GM19372 (cell line): ENCODE measurements around the gene FBXL16.
"Not testable (repeated sequence)": the region's sequence is repeated elsewhere in the genome, so short reads cannot be mapped to it uniquely, and the experiment has no call there.

Experiments used
- ATAC-seq: cut with Tn5 transposase; IDR thresholded peaks from one replicate; pipeline ENCODE4 v1.9.1; 2021; ENCODE audit warnings: mild to moderate bottlenecking, low read depth, moderate library complexity; ENCODE audit not compliant: unreplicated experiment

The FBXL16 gene

GRCh38 chr16:724188-725040 is 18.8 kb upstream of the FBXL16 start:
- no peak for ATAC-seq

- ATAC-seq: no peak
These were observed 18.1 kb upstream of the FBXL16 start for GRCh38 chr16:723695-724094.

DNA sequence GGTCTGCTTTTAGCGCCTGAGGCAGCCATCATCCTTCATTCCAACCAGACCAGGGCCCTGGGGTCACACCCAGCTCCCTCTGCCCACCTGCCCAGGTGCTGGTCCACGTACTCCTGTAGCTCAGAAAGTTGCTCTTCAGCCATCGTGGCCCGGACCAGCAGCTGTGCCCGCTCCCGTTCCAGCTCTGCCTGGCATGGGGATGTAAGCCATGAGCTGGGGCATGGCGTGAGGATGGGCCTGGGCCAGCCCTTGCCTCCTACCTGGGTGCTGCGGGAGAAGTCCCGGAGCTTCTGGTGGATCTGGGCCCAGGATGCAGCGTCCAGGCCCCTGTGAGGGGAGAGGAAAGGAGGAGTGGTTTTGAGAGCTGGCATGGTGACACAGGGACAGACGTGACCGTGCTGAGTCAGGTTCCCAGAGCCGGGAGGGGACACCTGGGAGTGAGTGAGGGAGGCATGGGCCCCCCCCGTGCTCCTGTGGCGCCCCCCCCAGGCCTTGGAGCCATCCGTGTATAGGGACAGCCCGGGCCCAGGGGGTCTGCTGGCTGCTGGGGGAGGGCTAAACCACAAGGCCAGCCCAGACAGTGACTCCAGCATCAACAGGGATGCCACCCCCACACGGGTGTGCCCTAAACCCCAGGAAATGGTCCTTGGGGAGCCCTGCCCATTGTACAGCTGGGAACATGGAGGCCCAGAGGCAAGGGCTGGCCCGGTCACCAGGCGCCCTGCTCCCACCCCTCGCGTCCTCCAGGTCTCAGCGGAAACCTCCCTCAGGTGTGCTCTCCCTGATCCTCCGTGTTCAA is 17.4 kb upstream of the FBXL16 start:
- no peak for ATAC-seq

GRCh38 chr16:721765-722540 is 16.4 kb upstream of the FBXL16 start:
- ATAC-seq: no peak

GRCh38 chr16:720990-721764 is 15.6 kb upstream of the FBXL16 start, which contains the start of gene ANTKMT:
TSS of gene ANTKMT (plus strand) at chr16:721146. CDS start at chr16:721275, 129 bp downstream.
- ATAC-seq: peak; percentile 74

DNA sequence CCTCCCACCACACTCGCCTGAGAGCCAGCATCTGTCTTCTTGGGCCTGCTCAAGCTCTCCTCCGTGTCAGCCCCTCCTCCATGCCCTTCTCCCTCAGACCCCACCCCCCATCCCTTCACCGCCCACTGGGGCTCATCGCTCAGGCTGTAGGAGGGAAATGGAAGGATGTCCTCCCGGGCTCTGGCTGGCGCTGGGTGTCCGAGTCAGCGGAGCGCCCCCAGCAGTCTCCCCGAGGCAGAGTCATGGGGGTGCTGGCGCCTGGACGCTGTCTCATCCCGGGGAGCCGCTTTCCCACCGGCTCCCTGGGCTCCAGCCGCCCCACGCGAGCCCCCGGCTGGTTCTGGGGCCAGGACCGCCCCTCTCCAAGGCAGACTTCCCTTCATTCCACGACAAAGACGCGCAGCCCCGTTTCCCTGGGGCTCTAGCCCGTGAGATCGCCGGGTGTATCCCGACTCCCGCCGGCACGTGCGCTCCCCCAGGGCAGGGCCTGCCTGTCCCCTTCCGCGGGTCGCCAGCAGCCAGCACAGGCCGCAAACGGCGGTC is 14.9 kb upstream of the FBXL16 start:
- ATAC-seq: peak; percentile 19

DNA sequence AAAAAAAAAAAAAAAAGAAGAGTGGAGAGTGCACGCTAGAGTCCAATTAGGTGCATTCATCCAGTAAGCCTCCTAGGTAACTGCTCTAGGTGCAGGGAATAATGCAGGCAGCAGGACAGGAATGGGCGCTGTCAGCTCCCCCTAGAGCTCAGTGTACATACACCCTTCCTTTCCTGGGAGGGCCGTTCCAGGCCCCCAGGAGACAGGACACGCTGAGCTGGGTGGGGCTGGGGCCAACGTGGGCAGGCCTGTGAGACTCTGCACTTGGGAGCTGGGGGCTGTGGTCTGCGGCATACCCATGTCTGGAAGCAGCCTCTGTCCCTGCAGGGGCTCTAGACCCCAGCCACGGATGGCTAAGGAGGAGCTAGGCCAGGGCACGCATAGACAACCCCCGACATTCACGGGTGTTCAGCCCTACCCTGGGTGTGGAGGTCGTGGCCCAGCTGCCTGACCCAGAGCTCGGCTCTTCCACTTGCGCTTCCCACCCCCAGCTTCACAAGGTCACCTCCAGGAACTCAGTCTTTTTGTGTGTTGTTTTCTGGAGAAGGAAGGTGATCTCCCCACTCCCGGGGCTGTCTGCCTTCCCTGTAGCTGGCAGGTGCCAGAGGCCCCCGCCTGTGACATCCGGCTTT is 14.3 kb upstream of the FBXL16 start:
- ATAC-seq: no peak

- ATAC-seq: no peak
These were observed 13.3 kb upstream of the FBXL16 start for GRCh38 chr16:718922-719321.

DNA sequence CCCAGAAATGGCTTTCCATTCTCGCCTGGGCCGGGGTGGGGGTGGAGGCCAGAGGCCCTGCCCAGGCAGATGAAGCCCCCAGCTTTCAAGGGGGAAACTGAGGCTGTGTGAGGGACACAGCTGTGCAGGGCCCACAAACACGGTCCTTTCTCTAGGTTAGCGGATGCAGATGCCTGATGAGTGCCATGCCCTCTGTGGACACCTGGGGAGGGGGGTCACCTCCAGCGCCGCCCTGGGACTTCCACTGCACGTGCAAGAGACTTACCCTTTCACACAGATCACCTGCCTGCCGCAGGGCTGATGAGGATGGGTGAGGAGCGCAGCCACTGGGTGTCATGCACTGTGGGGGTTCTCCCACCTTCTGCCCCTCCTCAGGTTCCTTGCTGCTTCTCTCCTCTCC is 12.8 kb upstream of the FBXL16 start:
- ATAC-seq: no peak

DNA sequence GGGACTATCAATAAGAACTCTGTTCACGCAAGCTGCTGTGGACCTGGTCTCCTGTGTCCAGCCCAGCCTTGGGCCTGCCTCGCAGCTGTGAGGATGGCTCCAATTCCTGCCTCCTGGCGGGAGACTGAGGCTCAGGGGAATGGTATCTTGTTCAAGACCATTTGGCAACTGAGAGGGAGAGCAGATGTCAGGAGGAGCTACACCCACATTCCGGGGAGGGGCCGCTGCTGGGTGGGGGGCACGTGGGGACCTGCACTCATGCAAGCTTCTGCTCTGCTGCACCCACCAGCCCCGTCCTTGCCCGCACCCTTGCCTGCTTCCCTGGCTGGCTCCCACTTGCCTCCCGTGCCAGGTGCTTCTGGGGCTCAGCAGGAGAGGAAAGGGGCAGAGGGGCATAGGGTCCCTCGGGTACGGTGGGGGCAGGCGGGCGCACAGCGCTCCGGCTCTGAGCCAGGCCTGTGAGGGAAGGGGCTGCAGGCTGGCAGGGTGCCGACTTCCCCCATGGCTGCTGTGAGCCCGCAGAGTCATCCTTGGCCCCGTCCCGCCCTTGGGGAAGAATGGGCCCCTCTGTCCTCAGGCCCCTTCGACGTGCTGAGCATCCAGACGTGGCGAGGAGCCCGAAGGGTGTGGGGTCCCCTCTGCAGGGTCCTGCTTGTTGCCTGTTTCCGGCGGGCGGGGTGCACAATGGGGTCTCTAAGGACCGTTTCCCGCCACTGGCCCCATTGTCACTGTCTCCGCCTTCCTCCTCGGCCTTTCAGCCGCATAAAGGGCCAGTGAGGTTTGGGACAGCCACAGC is 12.0 kb upstream of the FBXL16 start:
- no peak for ATAC-seq

GRCh38 chr16:716768-717325 is 11.2 kb upstream of the FBXL16 start:
- no peak for ATAC-seq

- ATAC-seq: no peak
These were observed 10.6 kb upstream of the FBXL16 start for GRCh38 chr16:716200-716568.

DNA sequence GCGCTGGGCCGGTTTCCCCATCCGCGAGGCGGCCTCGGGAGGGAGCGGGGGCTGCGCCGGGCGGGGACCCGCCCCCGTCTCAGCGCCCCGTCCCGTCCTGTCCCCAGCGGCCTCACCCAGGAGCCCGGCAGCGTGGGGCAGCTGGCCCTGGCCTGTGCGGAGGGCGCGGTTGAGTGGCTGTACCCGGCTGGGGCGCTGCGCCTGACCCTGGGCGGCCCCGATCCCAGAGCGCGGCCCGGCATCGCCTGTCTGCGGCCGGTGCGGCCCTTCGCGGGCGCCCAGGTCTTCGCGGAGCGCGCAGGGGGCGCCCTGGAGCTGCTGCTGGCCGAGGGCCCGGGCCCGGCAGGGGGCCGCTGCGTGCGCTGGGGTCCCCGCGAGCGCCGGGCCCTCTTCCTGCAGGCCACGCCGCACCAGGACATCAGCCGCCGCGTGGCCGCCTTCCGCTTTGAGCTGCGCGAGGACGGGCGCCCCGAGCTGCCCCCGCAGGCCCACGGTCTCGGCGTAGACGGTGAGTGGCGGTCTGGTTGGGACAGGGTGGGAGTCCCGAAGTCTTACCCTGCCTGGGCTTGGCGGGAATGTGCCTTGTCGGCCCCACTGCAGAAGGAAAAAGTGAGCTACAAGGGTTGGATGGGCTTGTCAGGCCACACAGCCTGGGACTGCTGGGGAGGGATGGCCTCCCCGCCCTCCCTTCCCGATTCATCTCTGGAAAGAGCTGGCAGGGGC is 10.0 kb upstream of the FBXL16 start:
- peak; percentile 16 for ATAC-seq

- peak; percentile 69 for ATAC-seq
These were observed 9.2 kb upstream of the FBXL16 start, which contains the start of gene METRN for GRCh38 chr16:714558-715476. TSS of gene METRN (plus strand) at chr16:715118. CDS start at chr16:715290, 172 bp downstream.

- no peak for ATAC-seq
These were observed 8.5 kb upstream of the FBXL16 start for GRCh38 chr16:714079-714478.

- not testable (repeated sequence) for ATAC-seq
These were observed 7.2 kb upstream of the FBXL16 start for GRCh38 chr16:712740-713250.
